Gastroesophageal sphincter (tissue), 3 donors: ENCODE measurements around the gene PCIF1.

Source experiments
- POLR2AphosphoS5 ChIP-seq: sonication (generic); formaldehyde crosslinking; IDR thresholded peaks from one replicate; pipeline ENCODE4 v1.6.1; 2017; ENCODE audit warnings: antibody characterized with exemption
- TF ChIP-seq, protein P1 (sequence below), 4 experiments: fragments of 200-600 bp in 2 of 4; fragments of 450-650 bp in 2 of 4; sonication (generic) in 1 of 4; IDR thresholded peaks; one replicate each; pipeline ENCODE4 v1.5.1; 2017 to 2019; ENCODE audit warnings: antibody characterized with exemption in 4 of 4, mild to moderate bottlenecking in 2 of 4, moderate library complexity in 2 of 4

DNA sequence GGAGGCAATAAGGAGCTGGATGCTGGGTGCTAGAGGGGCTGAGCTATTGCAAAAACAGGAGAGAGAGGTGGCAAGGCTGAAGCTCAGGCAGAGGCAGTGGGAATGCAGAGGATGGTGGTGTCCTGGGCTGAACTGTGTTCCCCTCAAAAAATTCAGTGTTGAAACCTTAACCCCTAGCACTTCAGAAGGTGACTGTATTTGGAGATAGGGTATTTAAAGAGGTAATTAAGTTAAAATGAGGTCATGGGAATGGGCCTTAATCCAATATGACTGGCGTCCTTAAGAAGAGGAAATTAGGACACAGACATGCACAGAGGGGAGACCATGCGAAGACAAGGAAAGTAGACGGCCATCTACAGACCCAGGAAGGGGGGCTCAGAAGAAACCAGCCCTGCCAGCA is 62.7 kb downstream of the PCIF1 start:
- TF ChIP-seq, protein P1, sequence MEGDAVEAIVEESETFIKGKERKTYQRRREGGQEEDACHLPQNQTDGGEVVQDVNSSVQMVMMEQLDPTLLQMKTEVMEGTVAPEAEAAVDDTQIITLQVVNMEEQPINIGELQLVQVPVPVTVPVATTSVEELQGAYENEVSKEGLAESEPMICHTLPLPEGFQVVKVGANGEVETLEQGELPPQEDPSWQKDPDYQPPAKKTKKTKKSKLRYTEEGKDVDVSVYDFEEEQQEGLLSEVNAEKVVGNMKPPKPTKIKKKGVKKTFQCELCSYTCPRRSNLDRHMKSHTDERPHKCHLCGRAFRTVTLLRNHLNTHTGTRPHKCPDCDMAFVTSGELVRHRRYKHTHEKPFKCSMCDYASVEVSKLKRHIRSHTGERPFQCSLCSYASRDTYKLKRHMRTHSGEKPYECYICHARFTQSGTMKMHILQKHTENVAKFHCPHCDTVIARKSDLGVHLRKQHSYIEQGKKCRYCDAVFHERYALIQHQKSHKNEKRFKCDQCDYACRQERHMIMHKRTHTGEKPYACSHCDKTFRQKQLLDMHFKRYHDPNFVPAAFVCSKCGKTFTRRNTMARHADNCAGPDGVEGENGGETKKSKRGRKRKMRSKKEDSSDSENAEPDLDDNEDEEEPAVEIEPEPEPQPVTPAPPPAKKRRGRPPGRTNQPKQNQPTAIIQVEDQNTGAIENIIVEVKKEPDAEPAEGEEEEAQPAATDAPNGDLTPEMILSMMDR (IDR thresholded peaks at IDR 0.05): no peak
- TF ChIP-seq POLR2AphosphoS5: no peak
